Measurements from ENCODE around the gene IZUMO4. TPM values are rescaled to one million over a fixed set of nuclear protein-coding genes. Genes with fewer than 3 reads are reported as not detected.
A peak's percentile ranks its signal among the peaks of the same experiment; 100 is the strongest.
"Not testable (repeated sequence)": the region's sequence is repeated elsewhere in the genome, so short reads cannot be mapped to it uniquely, and the experiment has no call there.

The IZUMO4 gene
- polyA plus RNA-seq, 2 donors = 6.4 to 16.0 TPM

GRCh38 chr19:2081873-2082810 lies 14.6 kb upstream of the IZUMO4 start:
- H3K27me3 ChIP-seq (ENCODE audit: control insufficient read depth in 1 of 2, insufficient read depth in 2 of 2, low read length in 2 of 2) = no peaks in the 10 kb centered on the region
- 71 to 80% methylated on average over 30 of the region's 30 CpGs for WGBS, 2 donors
- peak overlapping the region; percentile 39 to 50 for H3K27ac ChIP-seq (ENCODE audit: low read depth in 2 of 2, low read length in 1 of 2)
- H3K9me3 ChIP-seq (ENCODE audit: control insufficient read depth in 2 of 2, insufficient read depth in 1 of 2, low read depth in 1 of 2, low read length in 1 of 2) = no peaks in the 10 kb centered on the region
- peaks cover 0 to 30% of the 10 kb centered on the region in 2 donors for H3K36me3 ChIP-seq (ENCODE audit: control insufficient read depth in 2 of 2, insufficient read depth in 2 of 2, low read length in 1 of 2)
- H3K4me1 ChIP-seq (ENCODE audit: control insufficient read depth in 2 of 2, insufficient read depth in 2 of 2, low read length in 1 of 2) = peaks cover 6 to 15% of the 10 kb centered on the region in 2 donors
- peak overlapping the region; percentile 11 to 36 for H3K4me3 ChIP-seq (ENCODE audit: low read depth in 1 of 2, low read length in 2 of 2)

GRCh38 chr19:2083174-2083854 lies 13.4 kb upstream of the IZUMO4 start:
- H3K4me3 ChIP-seq (ENCODE audit: low read depth in 1 of 2, low read length in 2 of 2) = peak overlapping the region; percentile 36
- 61 to 68% methylated on average over 20 of the region's 20 CpGs for WGBS, 2 donors
- no peaks in the 10 kb centered on the region for H3K9me3 ChIP-seq (ENCODE audit: control insufficient read depth in 2 of 2, insufficient read depth in 1 of 2, low read depth in 1 of 2, low read length in 1 of 2)
- H3K36me3 ChIP-seq (ENCODE audit: control insufficient read depth in 2 of 2, insufficient read depth in 2 of 2, low read length in 1 of 2) = peaks cover 0 to 19% of the 10 kb centered on the region in 2 donors
- H3K4me1 ChIP-seq (ENCODE audit: control insufficient read depth in 2 of 2, insufficient read depth in 2 of 2, low read length in 1 of 2) = peaks cover 6 to 23% of the 10 kb centered on the region in 2 donors
- peak overlapping the region; percentile 60 to 87 for H3K27ac ChIP-seq (ENCODE audit: low read depth in 2 of 2, low read length in 1 of 2)
- no peaks in the 10 kb centered on the region for H3K27me3 ChIP-seq (ENCODE audit: control insufficient read depth in 1 of 2, insufficient read depth in 2 of 2, low read length in 2 of 2)

- Histone ChIP-seq H3K4me1 (ENCODE audit: control insufficient read depth in 2 of 2, insufficient read depth in 2 of 2, low read length in 1 of 2) (peaks cover 3 to 30% of the 10 kb centered on the region in 2 donors), H3K27me3 (ENCODE audit: control insufficient read depth in 1 of 2, insufficient read depth in 2 of 2, low read length in 2 of 2) (no peaks in the 10 kb centered on the region), H3K4me3 (ENCODE audit: low read depth in 1 of 2, low read length in 2 of 2) (peak overlapping the region; percentile 13 to 29), H3K27ac (ENCODE audit: low read depth in 2 of 2, low read length in 1 of 2) (peak overlapping the region; percentile 31 to 80), H3K9me3 (ENCODE audit: control insufficient read depth in 2 of 2, insufficient read depth in 1 of 2, low read depth in 1 of 2, low read length in 1 of 2) (no peaks in the 10 kb centered on the region), H3K36me3 (ENCODE audit: control insufficient read depth in 2 of 2, insufficient read depth in 2 of 2, low read length in 1 of 2) (peaks cover 0 to 3% of the 10 kb centered on the region in 2 donors)
- WGBS, 2 donors = 57 to 60% methylated on average over 28 of the region's 28 CpGs
These were observed 11.6 kb upstream of the IZUMO4 start for GRCh38 chr19:2084993-2085720.

- H3K4me3 ChIP-seq (ENCODE audit: low read depth in 1 of 2, low read length in 2 of 2); H3K9me3 ChIP-seq (ENCODE audit: control insufficient read depth in 2 of 2, insufficient read depth in 1 of 2, low read depth in 1 of 2, low read length in 1 of 2); H3K27me3 ChIP-seq (ENCODE audit: control insufficient read depth in 1 of 2, insufficient read depth in 2 of 2, low read length in 2 of 2); H3K36me3 ChIP-seq (ENCODE audit: control insufficient read depth in 2 of 2, insufficient read depth in 2 of 2, low read length in 1 of 2): not testable (repeated sequence)
- H3K4me1 ChIP-seq (ENCODE audit: control insufficient read depth in 2 of 2, insufficient read depth in 2 of 2, low read length in 1 of 2) = peaks cover 6 to 29% of the 10 kb centered on the region in 2 donors
- H3K27ac ChIP-seq (ENCODE audit: low read depth in 2 of 2, low read length in 1 of 2) = peak overlapping the region; percentile 69 to 86
- 40 to 53% methylated on average over 13 of the region's 13 CpGs for whole genome bisulfite sequencing, 2 donors
These were observed 9.8 kb upstream of the IZUMO4 start for GRCh38 chr19:2086695-2087620.

- H3K9me3 ChIP-seq (ENCODE audit: control insufficient read depth in 2 of 2, insufficient read depth in 1 of 2, low read depth in 1 of 2, low read length in 1 of 2) = no peaks in the 10 kb centered on the region
- no peaks in the 10 kb centered on the region for H3K27me3 ChIP-seq (ENCODE audit: control insufficient read depth in 1 of 2, insufficient read depth in 2 of 2, low read length in 2 of 2)
- WGBS, 2 donors = 46 to 62% methylated on average over 14 of the region's 14 CpGs
- peaks cover 0 to 3% of the 10 kb centered on the region in 2 donors for H3K36me3 ChIP-seq (ENCODE audit: control insufficient read depth in 2 of 2, insufficient read depth in 2 of 2, low read length in 1 of 2)
- H3K27ac ChIP-seq (ENCODE audit: low read depth in 2 of 2, low read length in 1 of 2) = peak overlapping the region; percentile 69 to 70
- H3K4me1 ChIP-seq (ENCODE audit: control insufficient read depth in 2 of 2, insufficient read depth in 2 of 2, low read length in 1 of 2) = peaks cover 6 to 29% of the 10 kb centered on the region in 2 donors
- no peak overlapping the region for H3K4me3 ChIP-seq (ENCODE audit: low read depth in 1 of 2, low read length in 2 of 2)
These were observed 9.1 kb upstream of the IZUMO4 start for GRCh38 chr19:2087621-2088100.

- Histone ChIP-seq H3K27me3 (ENCODE audit: control insufficient read depth in 1 of 2, insufficient read depth in 2 of 2, low read length in 2 of 2) (no peaks in the 10 kb centered on the region), H3K4me3 (ENCODE audit: low read depth in 1 of 2, low read length in 2 of 2) (no peak overlapping the region), H3K9me3 (ENCODE audit: control insufficient read depth in 2 of 2, insufficient read depth in 1 of 2, low read depth in 1 of 2, low read length in 1 of 2) (no peaks in the 10 kb centered on the region), H3K27ac (ENCODE audit: low read depth in 2 of 2, low read length in 1 of 2) (peak overlapping the region; percentile 82 to 93), H3K4me1 (ENCODE audit: control insufficient read depth in 2 of 2, insufficient read depth in 2 of 2, low read length in 1 of 2) (peaks cover 6 to 26% of the 10 kb centered on the region in 2 donors), H3K36me3 (ENCODE audit: control insufficient read depth in 2 of 2, insufficient read depth in 2 of 2, low read length in 1 of 2) (no peaks in the 10 kb centered on the region)
- 39 to 52% methylated on average over 16 of the region's 16 CpGs for WGBS, 2 donors
These were observed 7.6 kb upstream of the IZUMO4 start for GRCh38 chr19:2089001-2089711.

GRCh38 chr19:2089727-2090053 lies 7.0 kb upstream of the IZUMO4 start:
- 31 to 47% methylated on average over 2 of the region's 2 CpGs for WGBS, 2 donors

GRCh38 chr19:2091926-2092525 lies 4.7 kb upstream of the IZUMO4 start:
- not testable (repeated sequence) for H3K27me3 ChIP-seq (ENCODE audit: control insufficient read depth in 1 of 2, insufficient read depth in 2 of 2, low read length in 2 of 2); H3K9me3 ChIP-seq (ENCODE audit: control insufficient read depth in 2 of 2, insufficient read depth in 1 of 2, low read depth in 1 of 2, low read length in 1 of 2); H3K4me3 ChIP-seq (ENCODE audit: low read depth in 1 of 2, low read length in 2 of 2); H3K36me3 ChIP-seq (ENCODE audit: control insufficient read depth in 2 of 2, insufficient read depth in 2 of 2, low read length in 1 of 2)
- Histone ChIP-seq H3K27ac (ENCODE audit: low read depth in 2 of 2, low read length in 1 of 2) (peak overlapping the region; percentile 58 to 88), H3K4me1 (ENCODE audit: control insufficient read depth in 2 of 2, insufficient read depth in 2 of 2, low read length in 1 of 2) (peaks cover 8 to 29% of the 10 kb centered on the region in 2 donors)
- WGBS, 2 donors = 93 to 95% methylated on average over 13 of the region's 13 CpGs

More at GRCh38 chr19:2089727-2090053, 7.0 kb upstream of the IZUMO4 start:
- H3K27me3 ChIP-seq (ENCODE audit: control insufficient read depth in 1 of 2, insufficient read depth in 2 of 2, low read length in 2 of 2) = no peaks in the 10 kb centered on the region
- H3K36me3 ChIP-seq (ENCODE audit: control insufficient read depth in 2 of 2, insufficient read depth in 2 of 2, low read length in 1 of 2) = no peaks in the 10 kb centered on the region
- H3K27ac ChIP-seq (ENCODE audit: low read depth in 2 of 2, low read length in 1 of 2) = peak overlapping the region; percentile 82 to 93
- peaks cover 6 to 26% of the 10 kb centered on the region in 2 donors for H3K4me1 ChIP-seq (ENCODE audit: control insufficient read depth in 2 of 2, insufficient read depth in 2 of 2, low read length in 1 of 2)
- H3K9me3 ChIP-seq (ENCODE audit: control insufficient read depth in 2 of 2, insufficient read depth in 1 of 2, low read depth in 1 of 2, low read length in 1 of 2) = no peaks in the 10 kb centered on the region
- H3K4me3 ChIP-seq (ENCODE audit: low read depth in 1 of 2, low read length in 2 of 2) = no peak overlapping the region
